ENCODE results near the gene MTERF2. TPM values are rescaled to one million over a fixed set of nuclear protein-coding genes. Genes with fewer than 3 reads are reported as not detected.

Gene MTERF2
- total RNA-seq, 1 donor from 2014 or later: 7.5 TPM

DNA sequence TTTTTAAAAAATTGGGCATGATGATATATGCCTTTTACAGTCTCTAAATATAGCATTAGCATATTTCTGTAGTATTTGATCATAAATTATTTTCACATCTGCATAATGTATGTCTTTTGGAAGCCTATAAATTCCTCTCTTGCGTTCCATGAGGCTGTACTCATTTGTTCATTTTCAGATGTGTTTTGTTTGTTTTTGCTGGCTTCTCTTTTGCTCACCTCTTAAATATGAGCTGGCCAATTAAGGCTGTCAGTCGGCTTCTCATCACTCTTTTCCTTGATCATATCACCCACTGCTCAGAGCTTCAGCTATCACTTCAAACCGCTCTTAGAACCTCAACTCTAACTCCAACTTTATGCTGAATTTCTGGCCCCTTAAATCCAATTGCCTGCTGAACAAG, 24.7 kb downstream of the MTERF2 start:
- peaks cover 22% of the 10 kb centered on the region for H3K36me3 Mint-ChIP-seq (ENCODE audit: low read depth)
- peaks cover 68% of the 10 kb centered on the region for H3K4me1 Mint-ChIP-seq (ENCODE audit: low read depth)
- no peaks in the 10 kb centered on the region for H3K9me3 Mint-ChIP-seq (ENCODE audit: low read depth)
- TF ChIP-seq, protein P1, sequence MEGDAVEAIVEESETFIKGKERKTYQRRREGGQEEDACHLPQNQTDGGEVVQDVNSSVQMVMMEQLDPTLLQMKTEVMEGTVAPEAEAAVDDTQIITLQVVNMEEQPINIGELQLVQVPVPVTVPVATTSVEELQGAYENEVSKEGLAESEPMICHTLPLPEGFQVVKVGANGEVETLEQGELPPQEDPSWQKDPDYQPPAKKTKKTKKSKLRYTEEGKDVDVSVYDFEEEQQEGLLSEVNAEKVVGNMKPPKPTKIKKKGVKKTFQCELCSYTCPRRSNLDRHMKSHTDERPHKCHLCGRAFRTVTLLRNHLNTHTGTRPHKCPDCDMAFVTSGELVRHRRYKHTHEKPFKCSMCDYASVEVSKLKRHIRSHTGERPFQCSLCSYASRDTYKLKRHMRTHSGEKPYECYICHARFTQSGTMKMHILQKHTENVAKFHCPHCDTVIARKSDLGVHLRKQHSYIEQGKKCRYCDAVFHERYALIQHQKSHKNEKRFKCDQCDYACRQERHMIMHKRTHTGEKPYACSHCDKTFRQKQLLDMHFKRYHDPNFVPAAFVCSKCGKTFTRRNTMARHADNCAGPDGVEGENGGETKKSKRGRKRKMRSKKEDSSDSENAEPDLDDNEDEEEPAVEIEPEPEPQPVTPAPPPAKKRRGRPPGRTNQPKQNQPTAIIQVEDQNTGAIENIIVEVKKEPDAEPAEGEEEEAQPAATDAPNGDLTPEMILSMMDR (IDR thresholded peaks at IDR 0.05): no peak
- DNase-seq (ENCODE audit: low spot score): no peak
- peak overlapping the region; percentile 18 for H3K27ac Mint-ChIP-seq (ENCODE audit: unreplicated experiment)
- no peaks in the 10 kb centered on the region for H3K27me3 Mint-ChIP-seq (ENCODE audit: low read depth)
- H3K4me3 Mint-ChIP-seq (ENCODE audit: unreplicated experiment): no peak overlapping the region

DNA sequence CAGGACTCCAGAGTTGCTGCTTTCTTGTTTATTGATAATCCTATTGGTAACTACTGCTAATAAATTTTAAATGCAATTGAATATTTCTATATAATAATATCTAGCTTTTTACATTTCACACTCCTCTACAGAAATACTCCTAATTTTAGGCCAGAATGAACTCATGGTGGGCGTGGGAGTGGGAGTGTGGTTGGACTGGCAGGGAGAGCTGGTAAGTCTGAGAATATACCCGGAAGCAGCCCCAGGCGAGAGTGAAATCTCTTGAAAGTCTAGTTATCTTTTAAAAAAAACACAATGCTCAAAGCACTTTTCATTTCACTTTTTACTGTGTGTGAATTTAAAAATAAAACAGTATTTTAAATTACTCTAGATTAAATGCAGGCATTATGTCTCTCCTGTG, 26.5 kb downstream of the MTERF2 start:
- no peak overlapping the region for H3K4me3 Mint-ChIP-seq (ENCODE audit: unreplicated experiment)
- no peak for DNase-seq (ENCODE audit: low spot score)
- peak overlapping the region; percentile 61 for H3K27ac Mint-ChIP-seq (ENCODE audit: unreplicated experiment)
- peaks cover 60% of the 10 kb centered on the region for H3K4me1 Mint-ChIP-seq (ENCODE audit: low read depth)
- H3K36me3 Mint-ChIP-seq (ENCODE audit: low read depth): peaks cover 18% of the 10 kb centered on the region
- TF ChIP-seq, protein P1 (IDR thresholded peaks at IDR 0.05): no peak
- H3K27me3 Mint-ChIP-seq (ENCODE audit: low read depth): no peaks in the 10 kb centered on the region
- no peaks in the 10 kb centered on the region for H3K9me3 Mint-ChIP-seq (ENCODE audit: low read depth)

DNA sequence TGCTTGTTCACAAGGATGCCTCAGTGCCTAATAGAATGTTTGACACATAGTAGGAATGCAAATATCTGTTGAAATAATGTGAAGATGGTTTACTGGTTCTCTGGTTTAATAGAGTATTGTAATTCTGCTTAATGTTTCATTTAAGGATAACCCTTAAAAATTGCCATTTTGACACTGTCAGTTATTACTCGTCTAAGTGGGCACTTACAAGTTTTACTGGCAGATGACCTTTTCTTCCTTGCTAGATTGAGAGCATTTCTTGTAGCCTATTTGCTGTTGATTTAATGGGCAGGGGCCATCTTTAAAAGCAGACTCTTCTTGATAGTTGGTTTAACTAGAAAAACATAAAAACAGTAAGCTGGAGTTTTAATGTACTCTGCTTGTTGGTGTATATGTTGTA, 29.4 kb downstream of the MTERF2 start:
- peaks cover 52% of the 10 kb centered on the region for H3K4me1 Mint-ChIP-seq (ENCODE audit: low read depth)
- TF ChIP-seq, protein P1 (IDR thresholded peaks at IDR 0.05): no peak
- peak overlapping the region; percentile 100 for H3K27ac Mint-ChIP-seq (ENCODE audit: unreplicated experiment)
- H3K9me3 Mint-ChIP-seq (ENCODE audit: low read depth): no peaks in the 10 kb centered on the region
- no peak for DNase-seq (ENCODE audit: low spot score)
- H3K36me3 Mint-ChIP-seq (ENCODE audit: low read depth): peaks cover 8% of the 10 kb centered on the region
- peak overlapping the region; percentile 99 for H3K4me3 Mint-ChIP-seq (ENCODE audit: unreplicated experiment)
- no peaks in the 10 kb centered on the region for H3K27me3 Mint-ChIP-seq (ENCODE audit: low read depth)

DNA sequence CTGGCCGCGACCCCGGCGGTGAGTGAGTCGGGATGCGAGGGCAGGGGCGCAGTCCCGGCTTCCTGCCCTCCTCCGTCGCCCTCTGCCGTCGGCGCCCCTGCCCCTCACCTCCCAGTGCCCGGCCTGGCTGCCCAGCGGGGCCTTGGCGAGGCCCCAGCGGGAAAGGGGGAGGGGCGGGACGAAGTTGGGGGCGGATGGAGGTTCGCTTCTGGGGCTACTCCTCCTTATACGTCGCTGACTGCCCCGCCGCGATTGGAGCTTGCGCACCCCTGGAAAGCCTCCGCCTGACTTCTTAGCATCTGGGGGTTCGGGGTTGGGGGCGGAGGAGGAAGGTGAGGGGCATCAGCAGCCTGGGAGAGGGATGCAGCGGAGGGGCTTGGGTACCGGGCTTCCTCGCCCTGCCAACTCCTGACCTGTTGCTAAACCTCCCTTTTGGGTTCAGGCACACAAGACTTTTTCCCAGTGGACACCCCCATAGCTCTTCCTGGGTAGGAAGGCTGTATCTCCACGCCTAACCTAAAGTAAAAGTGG, 30.8 kb downstream of the MTERF2 start:
- H3K4me3 Mint-ChIP-seq (ENCODE audit: unreplicated experiment): peak overlapping the region; percentile 99
- DNase-seq (ENCODE audit: low spot score): no peak
- peak overlapping the region; percentile 100 for H3K27ac Mint-ChIP-seq (ENCODE audit: unreplicated experiment)
- H3K9me3 Mint-ChIP-seq (ENCODE audit: low read depth): no peaks in the 10 kb centered on the region
- TF ChIP-seq, protein P1 (IDR thresholded peaks at IDR 0.05): peak; percentile 48
- peaks cover 42% of the 10 kb centered on the region for H3K4me1 Mint-ChIP-seq (ENCODE audit: low read depth)
- H3K27me3 Mint-ChIP-seq (ENCODE audit: low read depth): no peaks in the 10 kb centered on the region
- peaks cover 8% of the 10 kb centered on the region for H3K36me3 Mint-ChIP-seq (ENCODE audit: low read depth)

DNA sequence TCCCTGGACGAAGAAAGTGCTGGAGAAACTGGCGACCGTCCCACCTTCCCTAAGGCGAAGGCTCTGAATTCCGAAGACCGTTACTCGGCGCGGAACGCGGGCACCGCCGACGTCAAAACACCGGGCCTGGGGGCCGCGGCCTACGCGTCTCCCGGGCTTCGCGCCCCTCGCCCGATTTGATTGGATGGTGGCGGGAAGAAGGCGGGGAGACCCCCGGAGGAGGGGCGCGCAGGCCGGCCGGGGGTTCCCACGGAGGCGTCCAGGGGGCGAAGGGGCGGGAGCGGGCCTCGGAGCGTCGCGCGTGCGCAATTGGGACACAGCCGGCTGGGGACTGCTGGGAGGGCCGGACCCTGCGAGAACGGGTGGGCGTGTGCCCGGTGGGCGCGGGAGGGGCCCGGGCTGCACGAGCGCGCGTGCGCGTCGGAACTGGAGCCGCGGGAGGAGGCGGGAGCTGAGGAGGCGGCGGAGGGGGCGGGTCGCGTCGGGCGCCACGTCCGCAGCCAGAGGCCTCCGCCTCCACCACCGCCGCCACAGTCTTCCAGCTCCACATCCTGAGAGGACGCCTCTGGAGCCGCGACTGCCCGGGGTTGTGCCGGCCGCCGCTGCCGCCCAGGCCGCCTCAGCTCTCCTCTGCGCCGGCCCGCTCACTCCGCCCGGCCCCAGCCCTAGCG, 31.4 kb downstream of the MTERF2 start, which contains the start of gene TMEM263:
Gene TMEM263, plus strand, starts transcription at position 531 of the 671 bp plus-strand sequence. CDS start 11,210 bp downstream, outside the sequence.
- Mint-ChIP-seq H3K27ac (ENCODE audit: unreplicated experiment) (peak within 1 kb of the TSS; percentile 100), H3K27me3 (ENCODE audit: low read depth) (no peaks in the 10 kb centered on the region), H3K9me3 (ENCODE audit: low read depth) (no peaks in the 10 kb centered on the region), H3K4me1 (ENCODE audit: low read depth) (peaks cover 36% of the 10 kb centered on the region), H3K4me3 (ENCODE audit: unreplicated experiment) (peak within 1 kb of the TSS; percentile 99), H3K36me3 (ENCODE audit: low read depth) (peaks cover 4% of the 10 kb centered on the region)
- TF ChIP-seq, protein P1 (IDR thresholded peaks at IDR 0.05): no peak
- peak; percentile 99 for DNase-seq (ENCODE audit: low spot score)

Data from chondrocyte (in vitro differentiated cells).